OCI-LY3 (cell line): ENCODE results near the gene TSPAN8.

Experiments
- H2AFZ ChIP-seq: fragments of 200-600, 300-600 bp; shearing (Covaris generic); 2 replicates; pipeline ENCODE4 v1.6.0; 2014; ENCODE audit warnings: antibody characterized with exemption, low read depth, low read length
- H3K27ac ChIP-seq: fragments of 200-600, 300-600 bp; sonication (generic); 2 replicates; pipeline ENCODE4 v1.5.1; 2014; ENCODE audit warnings: mild to moderate bottlenecking, low read length, moderate library complexity, mixed read lengths
- H3K27me3 ChIP-seq: fragments of 200-600, 300-600 bp; sonication (generic); 2 replicates; pipeline ENCODE4 v1.6.1; 2014; ENCODE audit warnings: low read depth, low read length, mixed read lengths
- H3K36me3 ChIP-seq: fragments of 200-600, 300-600 bp; sonication (generic); replicated peaks from 2 replicates; pipeline ENCODE3; 2014; ENCODE audit warnings: low read depth, low read length, mixed read lengths
- H3K4me1 ChIP-seq: fragments of 300-600, 200-600 bp; sonication (generic); 2 replicates; pipeline ENCODE4 v1.6.1; 2014; ENCODE audit warnings: low read length, mixed read lengths
- H3K4me2 ChIP-seq: fragments of 200-600, 300-600 bp; sonication (generic); 2 replicates; pipeline ENCODE4 v1.6.1; 2014; ENCODE audit warnings: low read length, mixed read lengths
- H3K4me3 ChIP-seq: fragments of 300-600, 200-600 bp; sonication (generic); 2 replicates; pipeline ENCODE4 v1.5.1; 2014; ENCODE audit warnings: antibody characterized with exemption, mild to moderate bottlenecking, low read length, moderate library complexity
- H3K79me2 ChIP-seq: fragments of 300-600, 200-600 bp; shearing (Covaris generic); 2 replicates; pipeline ENCODE4 v1.6.1; 2014; ENCODE audit warnings: mild to moderate bottlenecking, low read length, mixed read lengths
- H3K9ac ChIP-seq: fragments of 300-600, 200-600 bp; shearing (Covaris generic); 2 replicates; pipeline ENCODE4 v1.6.0; 2014; ENCODE audit warnings: mild to moderate bottlenecking, low read length, moderate library complexity
- H3K9me3 ChIP-seq: fragments of 200-600, 300-600 bp; shearing (Covaris generic); 2 replicates; pipeline ENCODE4 v1.6.1; 2014; ENCODE audit warnings: low read length, mixed read lengths; ENCODE audit not compliant: insufficient read depth
- H4K20me1 ChIP-seq: fragments of 200-600, 300-600 bp; sonication (generic); 2 replicates; pipeline ENCODE4 v1.6.1; 2016; ENCODE audit warnings: low read length, mixed read lengths; ENCODE audit not compliant: insufficient read depth
- EZH2phosphoT487 ChIP-seq: fragments of 200-600 bp; shearing (Covaris generic); IDR thresholded peaks from 2 replicates; pipeline ENCODE4 v1.6.1; 2018; ENCODE audit warnings: antibody characterized with exemption, mixed run types, low read depth
- TF ChIP-seq, protein P1 (sequence below): fragments of 200-600, 300-600 bp; sonication (generic); IDR thresholded peaks from 2 replicates; pipeline ENCODE4 v1.5.1; 2014; ENCODE audit warnings: antibody characterized with exemption, low read length, low read depth

The TSPAN8 gene

DNA sequence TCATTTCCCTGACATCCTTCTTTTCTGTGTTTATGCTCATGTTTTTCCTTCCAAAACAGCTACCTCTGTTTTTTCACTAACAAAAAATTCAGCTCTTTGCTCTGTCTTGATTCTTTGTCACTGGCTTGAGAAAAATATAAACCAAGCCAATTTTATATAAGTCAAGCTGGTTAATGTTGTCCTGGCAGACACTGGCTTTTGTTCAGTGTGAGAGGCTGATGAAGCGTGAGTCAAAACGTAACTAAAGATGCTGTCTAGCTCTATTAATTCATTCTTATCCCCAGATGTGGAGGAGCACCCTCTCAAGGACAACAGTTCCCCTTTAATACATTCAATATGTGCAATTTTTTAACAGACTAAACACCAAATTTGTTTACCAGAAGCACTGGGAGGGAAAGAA is 15.8 kb downstream of the TSPAN8 start:
- Histone ChIP-seq H3K27ac (no peak overlapping the region), H2AFZ (no peak overlapping the region), H3K79me2 (no peaks in the 10 kb centered on the region), H3K36me3 (no peaks in the 10 kb centered on the region), H3K4me2 (no peak overlapping the region), H3K27me3 (0 out of 2 replicates have a peak, but pooled peaks cover 2% of the 10 kb centered on the region), H3K9ac (no peak overlapping the region), H3K9me3 (no peaks in the 10 kb centered on the region), H3K4me1 (no peaks in the 10 kb centered on the region), H3K4me3 (no peak overlapping the region), H4K20me1 (no peaks in the 10 kb centered on the region)
- TF ChIP-seq EZH2phosphoT487 = no peak
- TF ChIP-seq, protein P1, sequence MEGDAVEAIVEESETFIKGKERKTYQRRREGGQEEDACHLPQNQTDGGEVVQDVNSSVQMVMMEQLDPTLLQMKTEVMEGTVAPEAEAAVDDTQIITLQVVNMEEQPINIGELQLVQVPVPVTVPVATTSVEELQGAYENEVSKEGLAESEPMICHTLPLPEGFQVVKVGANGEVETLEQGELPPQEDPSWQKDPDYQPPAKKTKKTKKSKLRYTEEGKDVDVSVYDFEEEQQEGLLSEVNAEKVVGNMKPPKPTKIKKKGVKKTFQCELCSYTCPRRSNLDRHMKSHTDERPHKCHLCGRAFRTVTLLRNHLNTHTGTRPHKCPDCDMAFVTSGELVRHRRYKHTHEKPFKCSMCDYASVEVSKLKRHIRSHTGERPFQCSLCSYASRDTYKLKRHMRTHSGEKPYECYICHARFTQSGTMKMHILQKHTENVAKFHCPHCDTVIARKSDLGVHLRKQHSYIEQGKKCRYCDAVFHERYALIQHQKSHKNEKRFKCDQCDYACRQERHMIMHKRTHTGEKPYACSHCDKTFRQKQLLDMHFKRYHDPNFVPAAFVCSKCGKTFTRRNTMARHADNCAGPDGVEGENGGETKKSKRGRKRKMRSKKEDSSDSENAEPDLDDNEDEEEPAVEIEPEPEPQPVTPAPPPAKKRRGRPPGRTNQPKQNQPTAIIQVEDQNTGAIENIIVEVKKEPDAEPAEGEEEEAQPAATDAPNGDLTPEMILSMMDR = no peak

DNA sequence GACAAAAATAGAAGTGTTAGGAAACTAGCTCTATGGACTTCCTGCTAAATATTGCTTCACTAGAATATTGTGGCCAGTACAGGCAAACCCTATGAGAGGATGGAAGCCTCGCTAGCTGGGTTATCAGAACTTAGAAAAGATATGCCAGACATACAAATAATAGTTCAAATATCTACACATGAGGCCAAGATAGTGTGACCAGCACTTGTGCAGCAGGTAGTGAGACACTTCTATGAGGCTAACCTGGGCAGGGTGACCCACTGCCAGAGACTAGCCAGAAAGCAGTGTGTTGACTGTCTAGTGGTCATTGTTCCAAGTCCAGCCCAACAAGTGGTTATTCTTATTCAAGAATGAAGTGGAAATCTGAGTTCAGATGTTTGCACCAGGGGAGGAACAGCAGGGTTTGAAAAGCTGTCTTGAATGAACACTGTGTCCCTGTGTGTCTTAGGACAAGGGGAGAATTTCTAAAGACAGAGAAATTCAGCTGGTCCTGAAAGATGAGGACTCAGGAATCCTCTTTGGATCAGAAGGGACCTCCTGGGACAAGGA is 16.3 kb downstream of the TSPAN8 start:
- Histone ChIP-seq H2AFZ (no peak overlapping the region), H3K4me1 (no peaks in the 10 kb centered on the region), H3K4me3 (no peak overlapping the region), H3K36me3 (no peaks in the 10 kb centered on the region), H3K9ac (no peak overlapping the region), H3K27me3 (0 out of 2 replicates have a peak, but pooled peaks cover 2% of the 10 kb centered on the region), H3K4me2 (no peak overlapping the region), H4K20me1 (no peaks in the 10 kb centered on the region), H3K79me2 (no peaks in the 10 kb centered on the region), H3K27ac (no peak overlapping the region), H3K9me3 (no peaks in the 10 kb centered on the region)
- TF ChIP-seq, protein P1 = no peak

DNA sequence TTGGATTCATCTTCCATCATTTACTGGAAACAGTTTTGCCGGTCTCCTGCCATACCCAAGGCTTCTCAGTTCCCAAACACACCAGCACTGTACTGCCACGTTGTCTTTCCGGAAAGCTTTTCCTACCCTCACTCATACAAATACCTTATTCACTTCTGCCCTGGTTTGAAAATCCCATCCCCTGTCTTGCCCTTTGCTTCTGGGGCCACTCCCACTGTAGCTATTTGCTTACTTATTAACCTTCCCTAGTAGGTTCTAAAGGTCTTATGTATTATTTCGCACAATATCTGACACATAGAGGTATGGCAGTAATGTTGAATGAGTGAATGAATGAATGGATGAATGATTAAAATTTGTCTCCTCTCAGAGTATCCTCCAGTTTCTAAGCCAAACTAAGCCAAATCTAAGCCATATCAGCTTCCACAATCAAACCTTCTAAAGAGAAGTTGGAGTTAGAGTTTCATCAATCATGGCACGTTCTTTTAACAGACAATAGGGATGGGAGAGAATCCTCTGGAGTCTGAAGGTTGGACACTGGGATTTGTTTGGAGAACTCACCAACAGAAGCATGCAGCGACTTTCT is 18.6 kb downstream of the TSPAN8 start:
- TF ChIP-seq, protein P1 = no peak
- TF ChIP-seq EZH2phosphoT487 = no peak
- Histone ChIP-seq H2AFZ (no peak overlapping the region), H3K4me2 (no peak overlapping the region), H3K9ac (no peak overlapping the region), H3K9me3 (no peaks in the 10 kb centered on the region), H4K20me1 (no peaks in the 10 kb centered on the region), H3K27ac (no peak overlapping the region), H3K79me2 (no peaks in the 10 kb centered on the region), H3K36me3 (no peaks in the 10 kb centered on the region), H3K4me3 (no peak overlapping the region), H3K4me1 (no peaks in the 10 kb centered on the region), H3K27me3 (0 out of 2 replicates have a peak, but pooled peaks cover 5% of the 10 kb centered on the region)

DNA sequence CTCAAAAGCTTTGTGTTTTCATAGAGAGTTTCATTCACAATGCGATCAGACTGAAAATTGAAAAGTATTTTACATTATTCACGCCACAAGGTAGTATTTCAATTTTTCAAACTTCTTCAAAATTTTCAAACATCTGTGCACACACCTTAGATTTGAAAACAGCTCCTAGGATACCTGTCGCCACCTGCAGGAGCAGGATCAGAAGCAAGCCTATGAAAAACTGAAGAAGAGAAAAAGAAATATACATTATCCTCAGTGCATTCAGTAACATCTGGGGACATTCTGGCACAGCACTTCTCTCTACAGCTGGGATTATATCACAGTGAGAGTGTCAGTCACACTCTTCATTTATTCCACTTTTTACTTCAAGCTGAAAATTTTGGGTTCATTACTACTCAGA is 19.8 kb downstream of the TSPAN8 start:
- Histone ChIP-seq H3K9ac (no peak overlapping the region), H3K27me3 (0 out of 2 replicates have a peak, but pooled peaks cover 5% of the 10 kb centered on the region), H4K20me1 (no peaks in the 10 kb centered on the region), H3K4me1 (no peaks in the 10 kb centered on the region), H3K4me3 (no peak overlapping the region), H3K27ac (no peak overlapping the region), H2AFZ (no peak overlapping the region), H3K36me3 (no peaks in the 10 kb centered on the region), H3K9me3 (no peaks in the 10 kb centered on the region), H3K79me2 (no peaks in the 10 kb centered on the region), H3K4me2 (no peak overlapping the region)
- TF ChIP-seq, protein P1 = no peak
- TF ChIP-seq EZH2phosphoT487 = no peak
